GM18517 (cell line): ENCODE results near the gene DLST.
"Not testable (repeated sequence)": the region's sequence is repeated elsewhere in the genome, so short reads cannot be mapped to it uniquely, and the experiment has no call there.

Experiments used
- ATAC-seq: cut with Tn5 transposase; IDR thresholded peaks from one replicate; pipeline ENCODE4 v1.9.1; 2021; ENCODE audit warnings: mild to moderate bottlenecking, moderate library complexity; ENCODE audit not compliant: unreplicated experiment

DLST gene

GRCh38 chr14:74915426-74915825 lies 33.7 kb downstream of the DLST start:
- no peak for ATAC-seq

GRCh38 chr14:74915826-74916225 lies 34.1 kb downstream of the DLST start:
- no peak for ATAC-seq

- ATAC-seq, result no peak
These were observed 35.4 kb downstream of the DLST start for GRCh38 chr14:74917178-74917543.

- ATAC-seq, result no peak
These were observed 35.9 kb downstream of the DLST start for GRCh38 chr14:74917646-74918081.

- no peak for ATAC-seq
These were observed 36.7 kb downstream of the DLST start for GRCh38 chr14:74918380-74918779.

GRCh38 chr14:74919421-74920165 lies 37.9 kb downstream of the DLST start:
- no peak for ATAC-seq

GRCh38 chr14:74920281-74920680 lies 38.6 kb downstream of the DLST start:
- ATAC-seq, result no peak

- no peak for ATAC-seq
These were observed 39.4 kb downstream of the DLST start for GRCh38 chr14:74921053-74921620.

GRCh38 chr14:74921987-74922751 lies 40.5 kb downstream of the DLST start:
- no peak for ATAC-seq

GRCh38 chr14:74922752-74923401 lies 41.2 kb downstream of the DLST start, which contains the start of gene RPS6KL1:
Gene RPS6KL1 (minus strand): TSS chr14:74923260. CDS start chr14:74921541, 1,719 bp downstream.
- ATAC-seq, result peak; percentile 94

GRCh38 chr14:74924061-74924460 lies 42.3 kb downstream of the DLST start:
- no peak for ATAC-seq

- no peak for ATAC-seq
These were observed 45.5 kb downstream of the DLST start for GRCh38 chr14:74927225-74927624.

GRCh38 chr14:74929242-74929641 lies 47.5 kb downstream of the DLST start:
- no peak for ATAC-seq

- not testable (repeated sequence) for ATAC-seq
These were observed 50.0 kb downstream of the DLST start for GRCh38 chr14:74931744-74932143.

- no peak for ATAC-seq
These were observed 50.7 kb downstream of the DLST start for GRCh38 chr14:74932401-74932901.

GRCh38 chr14:74932936-74933335 lies 51.2 kb downstream of the DLST start:
- not testable (repeated sequence) for ATAC-seq

GRCh38 chr14:74934041-74934440 lies 52.3 kb downstream of the DLST start:
- no peak for ATAC-seq

- no peak for ATAC-seq
These were observed 53.0 kb downstream of the DLST start for GRCh38 chr14:74934476-74935359.

GRCh38 chr14:74935360-74935680 lies 53.6 kb downstream of the DLST start:
- no peak for ATAC-seq

GRCh38 chr14:74936151-74936550 lies 54.4 kb downstream of the DLST start:
- no peak for ATAC-seq
